HL-60/S4 (cell line): Measurements from ENCODE around the gene RTL10.

Source experiments
- in situ Hi-C: fragments of 300-500 bp; cut with MboI; formaldehyde crosslinking; loops from 2 replicates; pipeline ENCODE4 v1.14.3; 2022; ENCODE audit warnings: low sequenced_read_pairs

RTL10 gene

GRCh38 chr22:19865141-19865829 is 10.6 kb upstream of the RTL10 start:
- in situ Hi-C loops = no loop called here

GRCh38 chr22:19864538-19865106 is 9.9 kb upstream of the RTL10 start:
- in situ Hi-C loops = no loop called here

GRCh38 chr22:19863571-19863970 is 8.9 kb upstream of the RTL10 start:
- in situ Hi-C loops = no loop called here

- in situ Hi-C loops = no loop called here
Measured at GRCh38 chr22:19862619-19863246, 8.1 kb upstream of the RTL10 start.

- in situ Hi-C loops = no loop called here
Measured at GRCh38 chr22:19859861-19860510, 5.3 kb upstream of the RTL10 start.

GRCh38 chr22:19857382-19857781 is 2.7 kb upstream of the RTL10 start:
- in situ Hi-C loops = no loop called here

- in situ Hi-C loops = no loop called here
Measured at GRCh38 chr22:19855504-19856409, 1.1 kb upstream of the RTL10 start.

GRCh38 chr22:19853879-19854777 is 546 bp downstream of the RTL10 start:
- in situ Hi-C loops = no loop called here

- in situ Hi-C loops = no loop called here
Measured at GRCh38 chr22:19853058-19853878, 1.4 kb downstream of the RTL10 start.

- in situ Hi-C loops = no loop called here
Measured at GRCh38 chr22:19852177-19852781, 2.4 kb downstream of the RTL10 start.

GRCh38 chr22:19851291-19852176 is 3.1 kb downstream of the RTL10 start:
- in situ Hi-C loops = no loop called here

GRCh38 chr22:19850763-19851109 is 3.9 kb downstream of the RTL10 start:
- in situ Hi-C loops = no loop called here

- in situ Hi-C loops = no loop called here
Measured at GRCh38 chr22:19849835-19850762, 4.6 kb downstream of the RTL10 start.

GRCh38 chr22:19848298-19849224 is 6.1 kb downstream of the RTL10 start:
- in situ Hi-C loops = no loop called here

GRCh38 chr22:19847345-19847632 is 7.4 kb downstream of the RTL10 start:
- in situ Hi-C loops = no loop called here
